ENCODE measurements around the gene DYNC1I1.
A peak's percentile ranks its signal among the peaks of the same experiment; 100 is the strongest.

DYNC1I1 gene

DNA sequence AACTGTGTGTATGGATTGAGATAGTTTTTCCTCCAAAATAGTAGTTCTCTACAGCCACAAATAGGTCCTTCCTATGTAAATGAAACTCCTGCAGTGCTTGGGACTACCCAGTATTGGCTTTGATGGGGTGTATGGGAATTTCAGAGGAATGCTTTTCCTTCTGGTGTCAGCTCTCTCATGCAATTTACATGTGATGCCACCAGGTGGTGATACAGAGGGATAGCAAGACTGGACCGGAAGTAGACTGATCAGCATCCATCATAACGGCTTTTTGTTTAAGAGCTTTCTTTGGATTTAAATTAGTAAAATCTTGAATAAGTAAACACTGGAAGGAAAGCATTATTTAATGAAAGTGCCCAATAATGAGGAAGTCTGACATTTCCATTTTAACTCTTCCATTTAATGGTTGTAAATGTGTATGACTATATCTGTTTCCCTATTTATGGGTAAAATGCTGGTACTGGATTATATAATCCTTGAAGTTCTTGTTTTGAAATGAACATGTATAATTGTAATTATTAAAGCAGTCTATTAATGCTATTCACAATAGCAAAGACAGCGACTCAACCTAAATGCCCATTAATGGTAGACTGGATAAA lies 22.7 kb downstream of the DYNC1I1 start:
- DNase-seq: peak; percentile 30 to 51

DNA sequence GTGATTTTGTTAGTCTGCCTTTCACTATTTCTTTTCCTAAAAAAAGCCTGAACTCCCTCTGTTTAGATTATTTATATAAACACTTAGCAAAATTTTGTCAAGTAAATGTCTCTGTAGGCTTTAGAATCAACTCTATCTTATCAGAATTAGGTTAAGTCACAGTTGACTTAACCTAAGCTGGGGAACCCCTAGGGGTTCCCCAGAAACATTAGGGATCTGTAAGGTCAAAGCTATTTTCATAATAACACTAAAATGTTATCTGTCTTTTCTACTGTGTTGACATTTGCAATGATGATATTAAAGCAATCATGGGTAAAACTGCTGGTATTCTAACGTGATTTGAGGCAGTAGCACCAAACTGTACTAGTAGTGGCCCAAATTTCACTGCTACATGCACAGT lies 24.3 kb downstream of the DYNC1I1 start:
- DNase-seq: no peak

DNA sequence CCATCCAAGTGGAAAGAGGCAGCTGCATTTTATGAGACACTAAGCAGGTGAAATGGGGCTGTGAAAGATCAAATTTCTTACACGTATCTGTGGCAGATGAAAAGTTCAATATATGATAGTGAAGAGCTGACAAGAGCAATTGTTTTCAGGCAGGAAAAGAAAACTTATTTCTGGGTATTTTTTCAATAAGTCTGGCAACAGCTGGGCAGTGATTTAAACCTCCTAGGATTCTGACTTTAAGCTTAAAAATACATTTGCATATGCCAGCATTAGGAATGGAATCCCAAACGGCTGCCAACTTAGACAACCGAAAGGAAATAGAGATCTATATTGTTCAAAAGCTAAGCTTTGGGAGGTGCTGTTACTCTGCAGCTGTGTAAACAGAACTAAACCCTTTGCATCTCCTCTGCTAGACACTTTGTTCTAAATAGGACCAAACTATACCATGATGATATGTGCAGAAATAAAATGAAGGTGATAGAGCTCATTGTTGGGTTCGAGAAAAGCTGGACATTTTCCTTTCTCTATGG lies 26.1 kb downstream of the DYNC1I1 start:
- DNase-seq: peak; percentile 57 to 92

DNA sequence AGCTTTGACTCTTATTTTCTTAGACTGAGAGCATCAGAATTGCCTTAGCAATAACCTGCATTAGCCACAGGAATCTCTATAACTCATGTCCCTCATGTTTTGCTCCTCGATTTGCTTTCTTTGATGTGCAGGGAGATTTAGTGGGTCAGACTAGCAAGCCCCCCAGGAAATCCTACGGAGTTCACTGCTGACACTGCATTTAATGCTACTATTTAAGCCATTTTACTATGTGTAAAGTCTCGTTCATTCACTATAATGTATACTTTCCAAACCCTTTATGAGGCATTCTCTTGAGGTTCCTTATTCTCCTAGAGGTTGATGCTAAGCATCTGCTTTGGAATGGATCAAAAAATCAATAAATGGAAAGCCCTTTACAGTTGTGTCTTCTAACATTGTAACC lies 28.4 kb downstream of the DYNC1I1 start:
- no peak for DNase-seq

DNA sequence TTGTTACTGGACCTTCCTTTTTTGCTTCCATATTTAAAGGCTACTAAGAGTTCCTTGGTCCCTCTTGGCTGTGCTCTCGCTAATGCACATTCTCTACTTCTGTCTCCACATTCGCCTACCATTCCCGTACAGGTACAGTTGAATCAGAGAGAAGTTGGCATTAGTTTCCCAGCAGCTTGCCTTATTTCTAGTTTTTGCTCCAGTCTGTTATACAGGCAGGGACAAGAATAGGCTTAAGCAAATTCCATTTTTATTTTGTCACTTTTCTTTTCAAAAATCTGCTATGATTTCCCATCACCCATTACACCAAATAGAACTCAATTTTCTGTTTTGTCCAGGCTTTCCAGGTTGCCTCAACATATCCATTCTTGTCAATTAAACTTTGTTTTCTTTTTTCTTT lies 29.9 kb downstream of the DYNC1I1 start:
- no peak for DNase-seq

DNA sequence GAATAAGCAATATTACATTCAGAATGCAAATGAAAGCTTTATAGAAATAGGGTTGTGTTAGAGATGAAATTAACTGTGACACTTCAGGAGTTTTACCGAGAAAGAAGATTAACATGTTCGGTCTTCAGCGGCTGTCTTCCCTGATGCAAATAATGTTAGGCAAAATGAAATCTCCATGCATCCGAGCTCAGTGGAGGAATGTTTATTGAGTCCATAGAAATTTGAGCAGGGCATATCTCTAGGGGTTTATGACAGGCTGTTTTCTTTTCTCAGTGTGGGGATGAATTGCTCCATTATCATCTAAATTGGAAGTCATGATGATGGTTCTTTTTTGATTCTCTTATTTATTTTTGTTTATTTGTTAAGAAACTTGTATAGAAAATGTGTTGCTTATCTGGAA lies 31.7 kb downstream of the DYNC1I1 start:
- no peak for DNase-seq

DNA sequence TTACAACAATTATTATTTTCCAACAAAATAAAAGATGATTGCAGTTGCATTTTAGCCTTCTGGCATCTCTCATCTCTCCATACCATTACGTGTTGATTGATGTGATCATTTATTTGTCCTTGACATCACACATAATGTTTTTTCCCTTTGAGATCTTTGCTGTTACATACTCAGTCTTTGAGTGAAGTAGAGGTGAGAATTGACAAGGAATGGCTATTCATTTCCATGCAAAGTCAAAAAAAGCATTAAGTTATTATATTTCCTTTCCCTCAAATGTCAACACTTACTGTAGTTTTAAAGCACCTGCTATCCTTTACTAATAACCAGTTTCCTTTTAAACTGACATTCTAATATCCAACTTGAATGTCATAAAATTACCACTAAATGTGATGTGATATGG lies 33.6 kb downstream of the DYNC1I1 start:
- no peak for DNase-seq

DNA sequence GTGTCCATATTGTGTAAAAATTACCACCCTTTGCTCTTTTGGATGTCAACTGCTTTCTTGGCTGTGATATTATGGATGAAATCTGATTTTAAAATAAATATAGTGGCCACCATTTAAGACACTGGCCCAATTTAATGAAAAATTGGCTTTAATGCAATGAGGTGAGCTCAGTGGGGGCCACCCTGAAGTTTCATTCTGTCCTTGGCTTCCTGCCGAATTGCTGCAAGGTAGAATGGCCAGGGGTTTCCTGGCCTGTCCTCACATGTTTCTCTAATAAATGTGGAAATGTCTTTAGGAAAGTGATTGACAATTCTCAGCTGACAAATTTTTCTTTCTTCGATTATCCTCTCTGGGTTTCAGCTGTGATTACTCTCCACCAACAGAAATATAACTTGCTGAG lies 36.0 kb downstream of the DYNC1I1 start:
- no peak for DNase-seq

DNA sequence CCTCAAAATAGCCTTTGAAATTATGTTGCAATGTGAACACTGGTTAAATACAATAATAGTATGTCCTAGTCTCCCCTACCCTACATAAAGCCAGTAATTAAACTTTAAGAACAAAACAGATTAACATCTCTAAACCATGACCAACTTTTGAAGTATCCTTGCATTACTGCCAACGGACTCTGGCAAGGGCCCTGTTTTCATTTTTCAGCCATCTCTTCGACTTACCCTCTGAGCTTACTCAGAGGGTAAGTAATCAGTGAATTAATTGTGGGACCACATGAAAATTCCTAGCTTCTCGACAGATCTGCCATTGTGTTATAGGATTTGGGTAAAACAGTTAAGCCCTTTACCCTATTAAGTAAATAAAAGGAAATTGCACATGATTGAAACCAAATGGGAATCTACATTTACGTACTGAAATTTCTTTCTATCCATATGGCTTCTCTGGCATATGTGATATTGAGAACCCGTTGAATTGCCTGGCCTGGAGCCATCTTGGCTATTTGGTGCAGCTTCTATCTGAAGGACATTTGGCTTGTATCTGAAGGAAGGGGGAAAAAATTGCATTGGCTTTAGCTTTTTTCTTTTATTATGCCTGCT lies 39.6 kb downstream of the DYNC1I1 start:
- peak; percentile 46 to 75 for DNase-seq

DNA sequence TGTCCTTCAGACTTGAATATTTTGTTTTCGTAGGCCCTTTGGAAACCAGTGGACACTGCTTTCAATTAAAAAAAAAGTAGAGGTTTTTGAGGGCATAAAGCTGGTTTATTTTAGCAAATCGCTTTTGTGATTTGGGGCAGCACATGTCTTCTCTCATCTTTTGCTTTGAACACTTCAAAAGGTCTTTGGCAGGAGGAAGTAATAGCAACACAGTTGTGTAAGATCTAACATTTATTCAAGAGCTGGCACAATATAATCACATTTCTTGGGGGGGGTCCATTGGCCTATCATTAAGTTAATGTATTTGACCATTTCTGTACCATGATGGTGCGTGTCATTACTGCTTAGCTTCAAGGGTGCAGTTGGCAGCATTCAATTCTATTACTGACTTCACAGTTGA lies 42.4 kb downstream of the DYNC1I1 start:
- DNase-seq: no peak

DNA sequence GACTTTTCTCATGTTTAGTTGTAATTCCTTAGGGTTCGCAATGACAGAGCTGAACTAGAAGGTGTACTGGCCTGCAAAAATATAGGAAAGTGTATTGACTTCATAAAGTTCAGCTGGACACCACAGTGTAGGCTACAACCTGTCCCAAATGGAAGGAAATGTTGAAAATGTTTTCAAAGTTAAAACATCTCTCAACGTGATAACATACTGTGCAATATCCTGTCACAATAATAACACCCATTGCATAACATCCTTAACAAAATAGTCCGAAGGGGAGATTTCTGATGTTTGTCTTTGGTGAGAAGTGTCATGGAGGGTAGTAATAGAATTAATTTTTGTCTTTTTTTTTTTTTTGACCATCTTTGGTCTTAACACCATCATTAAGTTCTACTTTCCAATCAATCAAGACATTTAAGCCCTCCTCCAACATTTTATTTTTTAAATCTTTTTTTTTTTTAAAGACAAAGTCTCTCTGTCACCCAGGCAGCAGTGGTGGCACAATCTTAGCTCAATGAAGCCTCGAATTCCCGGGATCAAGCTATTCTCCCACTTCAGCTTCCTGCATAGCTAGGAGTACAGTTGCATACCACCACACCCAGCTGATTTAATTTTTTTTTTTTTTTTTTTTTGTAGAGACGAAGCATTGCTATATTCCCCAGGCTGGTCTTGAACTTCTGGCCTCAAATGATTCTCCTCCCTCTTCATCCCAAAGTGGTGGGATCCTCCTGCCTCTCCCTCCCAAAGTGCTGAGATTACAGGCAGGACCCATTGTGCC lies 45.7 kb downstream of the DYNC1I1 start:
- DNase-seq: no peak

DNA sequence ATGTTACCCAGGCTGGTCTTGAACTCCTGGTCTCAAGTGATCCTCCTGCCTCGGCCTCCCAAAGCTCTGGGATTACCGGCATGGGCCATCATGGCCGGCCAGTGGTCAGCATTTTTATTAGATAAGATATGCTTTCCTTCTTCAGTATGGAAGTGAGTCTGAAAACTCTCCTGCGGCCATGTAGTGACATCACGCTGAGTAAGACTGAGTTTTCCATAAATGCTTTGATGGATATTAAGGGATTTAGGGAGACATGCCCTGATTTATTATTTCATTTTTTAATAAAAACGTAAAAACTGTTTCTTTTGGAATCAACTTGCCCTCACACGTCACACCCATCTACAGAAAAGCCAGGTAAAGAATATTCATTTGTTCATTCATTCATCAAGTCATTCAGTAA lies 48.4 kb downstream of the DYNC1I1 start:
- no peak for DNase-seq

DNA sequence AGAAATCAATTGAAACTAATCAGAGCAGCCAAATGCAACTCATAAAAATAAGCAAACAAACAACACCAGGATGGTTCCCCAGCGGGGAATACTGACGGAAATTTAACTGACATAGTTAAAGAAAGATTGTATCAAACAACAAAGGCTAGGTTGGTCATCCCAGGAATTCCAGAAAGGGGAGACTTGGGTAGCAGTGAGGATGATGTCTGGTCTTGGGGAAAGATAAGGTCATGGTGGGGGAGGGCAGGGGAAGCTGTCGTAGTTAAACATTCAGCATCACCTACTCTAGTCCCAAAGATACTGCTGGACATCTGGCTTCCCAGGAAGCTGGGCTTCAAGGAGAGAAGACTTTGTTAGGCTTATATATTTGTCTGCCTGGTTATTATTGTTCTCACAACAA lies 50.4 kb downstream of the DYNC1I1 start:
- no peak for DNase-seq

DNA sequence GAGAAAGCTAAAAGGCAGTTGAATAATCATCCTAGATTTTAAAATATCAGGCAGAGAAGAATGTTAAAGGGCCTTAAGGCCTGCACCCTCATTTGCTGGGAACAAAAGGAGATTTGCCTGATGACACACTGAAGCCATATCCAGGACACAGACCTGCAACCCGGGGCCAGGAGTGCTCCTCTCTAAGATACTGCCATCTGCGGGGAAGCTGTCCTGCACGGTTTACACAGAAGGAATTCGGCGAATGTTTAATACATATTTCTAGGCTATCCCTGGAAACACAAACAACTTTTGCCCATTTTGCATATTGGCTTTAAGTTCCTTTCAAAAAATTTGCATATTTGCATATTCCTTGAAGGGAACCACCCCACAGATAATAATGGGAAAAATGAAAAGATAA lies 52.3 kb downstream of the DYNC1I1 start:
- DNase-seq: no peak

DNA sequence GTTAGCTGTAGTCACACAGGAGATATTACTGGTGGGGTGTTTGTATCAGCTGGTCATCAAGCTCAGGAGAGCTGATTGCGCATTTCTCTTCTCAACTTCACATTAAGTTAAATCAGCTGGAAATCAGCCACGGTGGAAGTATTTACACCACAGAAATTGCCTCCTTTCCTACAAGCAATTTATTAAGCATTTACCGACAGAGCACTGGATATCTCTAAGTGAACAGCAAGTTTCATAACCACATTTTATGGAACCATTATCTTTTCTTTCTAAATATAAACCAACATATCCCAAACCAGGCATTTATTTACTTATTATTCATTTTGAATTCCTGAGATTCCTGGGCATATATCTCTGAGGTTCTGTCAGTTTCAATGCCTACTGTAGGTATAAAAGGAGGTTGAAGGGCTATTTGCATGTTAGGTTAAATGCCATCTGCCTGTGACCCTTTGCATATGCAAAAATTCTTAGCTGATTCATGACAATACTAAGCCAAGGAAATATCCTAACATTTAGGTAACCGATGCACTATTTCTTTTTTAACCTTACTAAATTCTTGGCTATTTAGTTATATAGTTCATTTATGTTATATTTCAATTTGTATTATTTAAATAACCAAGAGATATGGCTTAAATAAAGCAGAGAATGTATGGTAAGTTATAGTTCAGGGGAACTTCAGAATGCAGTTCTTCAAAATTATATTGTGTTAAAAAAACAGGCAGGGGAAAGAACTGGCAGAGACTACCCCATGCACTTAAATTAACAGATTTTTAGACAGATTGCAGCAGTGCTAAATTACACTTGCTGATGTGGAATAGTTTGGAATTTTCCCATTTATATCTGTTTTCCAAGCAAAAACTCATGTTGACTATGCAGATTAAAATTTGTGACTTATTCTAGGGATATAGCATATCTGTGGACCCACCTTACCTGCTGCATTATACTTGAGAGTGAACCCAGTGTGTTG lies 56.8 kb downstream of the DYNC1I1 start:
- no peak for DNase-seq

DNA sequence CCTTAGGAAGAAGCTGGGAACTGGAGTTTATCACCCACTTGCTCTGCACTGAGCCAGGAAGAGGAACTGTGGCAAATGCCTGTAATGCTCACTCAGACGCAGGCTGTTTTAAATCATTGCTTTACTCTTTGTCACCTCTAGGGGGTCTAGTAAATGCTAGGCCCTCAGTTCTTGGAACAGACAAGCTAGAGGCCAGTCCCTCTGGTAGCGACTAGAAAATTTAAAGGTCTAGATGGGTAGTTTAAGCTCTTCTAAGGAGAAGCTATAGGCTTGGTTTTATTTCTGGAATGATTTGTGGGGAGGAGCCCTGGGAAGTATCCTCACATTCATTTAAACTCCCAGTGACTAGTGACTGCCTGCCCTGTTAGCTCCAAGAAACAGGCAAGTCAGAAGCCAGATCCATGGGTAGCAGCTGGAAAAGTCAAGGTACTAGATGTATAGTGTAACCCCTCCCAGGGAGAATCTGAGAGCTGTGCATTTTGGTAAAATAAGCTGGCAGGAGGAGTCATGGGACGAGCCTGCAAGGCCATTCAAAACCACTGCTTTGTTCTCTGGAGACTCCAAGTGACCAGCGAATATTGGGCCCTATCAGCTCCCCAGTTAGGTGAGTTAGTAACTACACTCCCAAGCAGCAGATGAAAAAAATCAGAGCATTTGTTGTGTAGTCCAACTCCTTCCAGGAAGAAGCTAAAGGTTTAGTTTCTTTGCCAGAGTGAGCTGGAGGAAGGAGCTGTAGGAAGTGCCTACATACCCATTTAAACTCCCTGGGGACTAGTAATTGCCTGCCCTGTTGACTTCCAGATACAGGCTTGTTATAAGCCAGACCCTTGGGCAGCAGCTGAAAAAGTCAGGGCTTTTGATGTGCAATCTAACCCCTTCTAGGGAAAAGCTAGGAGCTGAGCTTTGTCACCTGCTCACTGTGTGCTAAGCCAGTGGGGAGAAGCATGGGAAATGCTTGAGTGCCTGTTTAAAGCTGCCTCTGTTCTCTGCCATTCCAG lies 68.9 kb downstream of the DYNC1I1 start:
- DNase-seq: no peak

DNA sequence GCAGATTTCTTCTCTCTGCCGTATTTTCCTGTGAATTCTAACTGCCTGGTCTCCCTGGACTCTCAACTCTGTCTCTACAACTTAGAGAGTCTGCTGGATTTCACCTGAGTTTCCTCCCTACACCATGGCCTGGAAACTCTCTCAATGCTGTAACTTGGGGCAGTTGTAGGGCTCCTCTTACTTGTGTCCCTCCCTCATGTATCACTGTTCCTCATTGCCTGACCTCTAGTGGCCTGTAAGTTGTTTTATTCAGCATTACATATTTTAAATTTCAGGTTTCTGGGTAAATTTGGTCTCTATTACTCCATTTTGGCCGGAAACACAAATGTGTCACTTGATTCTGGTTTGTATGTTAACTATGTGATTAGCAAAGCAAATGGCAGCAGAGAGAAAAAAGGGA lies 70.9 kb downstream of the DYNC1I1 start:
- DNase-seq: no peak

DNA sequence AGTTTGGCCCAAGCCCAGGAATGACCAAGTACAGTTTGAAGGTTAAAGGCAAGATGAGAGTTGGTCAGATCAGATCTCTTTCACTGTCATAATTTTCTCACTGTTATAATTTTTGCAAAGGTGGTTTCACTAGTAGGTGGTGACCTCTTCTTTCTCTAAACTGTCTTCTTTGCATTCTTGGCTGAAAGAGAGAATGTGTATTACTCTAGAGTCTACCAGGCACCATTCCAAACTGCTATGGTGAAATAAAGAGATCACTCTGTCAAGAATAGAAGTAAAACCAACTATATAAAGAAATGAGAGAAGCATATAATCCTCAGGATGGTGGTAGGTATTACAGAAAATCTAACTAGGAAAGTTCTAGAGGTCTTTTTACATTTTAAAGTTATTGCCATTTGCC lies 72.7 kb downstream of the DYNC1I1 start:
- no peak for DNase-seq

DNA sequence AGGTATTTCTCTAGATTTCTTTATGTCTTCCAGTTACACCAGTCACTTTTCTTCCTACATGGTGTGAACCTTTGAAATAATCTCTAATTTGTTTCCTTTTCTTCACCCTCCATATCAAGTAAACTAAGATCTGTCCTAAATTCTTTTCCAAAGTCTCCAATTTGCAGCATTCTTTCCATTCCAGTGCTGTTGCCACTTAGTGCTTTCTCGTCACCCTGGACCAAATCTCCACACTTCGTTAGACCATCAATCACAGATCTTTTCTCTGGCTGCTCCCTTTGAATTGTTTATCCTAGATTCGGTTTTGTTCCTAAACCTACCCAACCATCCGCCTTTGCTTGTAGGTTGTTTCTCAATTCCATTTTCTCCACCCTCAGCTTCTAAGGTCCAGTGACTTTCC lies 74.7 kb downstream of the DYNC1I1 start:
- no peak for DNase-seq

DNA sequence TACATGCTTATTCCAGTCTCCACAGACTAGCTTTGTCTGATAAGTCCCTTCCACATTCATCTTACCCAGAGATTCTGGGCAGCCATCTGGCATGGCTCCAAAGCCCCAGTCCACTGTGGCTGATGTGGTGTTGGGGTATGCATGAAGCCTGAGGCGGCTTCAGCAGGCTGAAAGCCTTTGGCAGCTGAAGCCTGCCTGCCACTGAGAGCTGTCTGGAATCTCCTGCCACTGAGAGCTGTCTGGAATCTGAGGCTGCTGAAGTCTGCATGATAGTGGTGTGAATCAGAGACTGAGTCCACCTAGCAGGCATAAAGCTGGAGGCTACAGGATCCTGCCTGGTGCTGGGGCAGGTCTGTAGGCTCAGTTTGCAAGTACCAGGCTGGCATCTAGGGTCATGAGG lies 87.1 kb downstream of the DYNC1I1 start:
- no peak for DNase-seq

DNA sequence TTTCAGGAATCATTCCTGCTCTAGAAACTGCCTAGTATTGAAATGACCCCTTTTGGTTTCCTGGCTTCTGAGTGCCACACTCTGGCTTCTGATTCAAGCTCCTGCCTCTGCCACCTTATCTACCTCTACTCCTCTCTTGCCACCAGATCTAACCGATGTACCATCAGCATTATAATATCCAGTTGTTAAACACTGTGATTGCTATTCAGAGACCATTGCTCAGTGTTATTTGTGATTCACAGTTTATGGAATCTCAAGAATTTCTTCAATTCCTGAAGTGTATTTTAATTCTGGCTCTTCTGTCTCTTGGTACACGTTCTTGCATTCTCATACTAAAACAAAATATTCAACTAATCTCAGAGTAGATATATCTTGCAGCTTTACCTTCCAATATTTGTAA lies 88.7 kb downstream of the DYNC1I1 start:
- DNase-seq: no peak

DNA sequence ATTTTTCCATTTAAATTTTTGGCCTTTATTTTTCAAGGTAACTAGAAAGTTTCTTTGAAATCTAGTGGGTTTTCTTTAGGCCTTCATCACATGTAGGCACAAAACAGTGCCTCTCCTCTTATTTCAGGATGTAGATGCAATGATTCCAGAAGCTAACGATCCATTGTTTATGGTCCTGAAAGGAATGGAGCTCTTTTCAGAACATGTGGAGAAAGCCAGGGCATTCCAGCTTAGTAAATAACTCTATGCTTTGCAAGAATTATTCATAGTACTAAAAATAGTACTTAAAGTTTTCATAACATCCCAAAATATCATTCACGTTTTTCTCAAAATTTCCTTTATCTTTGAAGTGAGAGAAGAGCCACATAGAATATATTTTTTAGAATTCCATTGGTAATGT lies 91.3 kb downstream of the DYNC1I1 start:
- no peak for DNase-seq

Data from NCI-H2081 (cell line).